Activated CD4-positive, alpha-beta T cell treated with anti-CD3 and anti-CD28 coated beads, Interleukin-2, amount 10 ng/mL, durations not matched to agents 24 days and 14 days (primary cell): ENCODE data around the gene MAGI1. TPM values are rescaled to one million over a fixed set of nuclear protein-coding genes. Genes with fewer than 3 reads are reported as not detected.
"Not testable (repeated sequence)": the region's sequence is repeated elsewhere in the genome, so short reads cannot be mapped to it uniquely, and the experiment has no call there.

ENCODE experiments used
- DNase-seq: peaks from one replicate; pipeline ENCODE4 v3.0.0; 2022
- H3K27ac Mint-ChIP-seq: one replicate; pipeline ENCODE4 v1.8.0; 2022; ENCODE audit warnings: mild to moderate bottlenecking, mixed read lengths
- H3K27me3 Mint-ChIP-seq: one replicate; pipeline ENCODE4 v1.8.0; 2022; ENCODE audit warnings: mixed read lengths
- H3K36me3 Mint-ChIP-seq: one replicate; pipeline ENCODE4 v1.8.0; 2022; ENCODE audit warnings: low read depth, mild to moderate bottlenecking, mixed read lengths
- H3K4me1 Mint-ChIP-seq: one replicate; pipeline ENCODE4 v1.8.0; 2021; ENCODE audit warnings: mixed read lengths
- H3K4me3 Mint-ChIP-seq: one replicate; pipeline ENCODE4 v1.8.0; 2022; ENCODE audit warnings: mild to moderate bottlenecking, moderate library complexity, mixed read lengths
- H3K9me3 Mint-ChIP-seq: one replicate; pipeline ENCODE4 v1.8.0; 2021; ENCODE audit warnings: mixed read lengths
- intact Hi-C: fragments of 100-400 bp; cut with micrococcal nuclease; formaldehyde crosslinking; loops from one replicate; pipeline ENCODE4 v1.15.1; 2023
- total RNA-seq: library from RNA; stranded (reverse); gene quantifications from 2 replicates; pipeline ENCODE4 v1.2.3, GENCODE V29; 2022

The MAGI1 gene
- total RNA-seq, 1 donor from 2014 or later = 2.0 TPM

DNA sequence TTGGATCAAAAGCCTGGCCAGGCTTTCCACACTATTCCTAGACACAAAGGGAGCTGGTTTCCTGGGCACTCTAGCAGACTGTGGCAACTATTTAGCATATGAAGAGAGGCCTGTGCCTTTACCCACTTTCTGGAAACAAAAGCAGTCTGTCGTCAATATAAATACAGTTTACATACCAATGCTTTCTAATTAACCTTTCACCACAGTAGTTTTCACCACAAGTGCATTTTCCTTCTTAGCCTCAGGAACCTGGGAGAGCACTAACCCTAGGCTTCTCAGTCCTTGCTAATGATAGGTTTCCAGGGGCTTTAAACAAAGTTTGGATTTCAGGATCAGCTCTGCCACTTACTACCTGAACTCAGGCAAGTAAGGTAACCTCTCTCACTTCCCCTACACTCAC lies 499.1 kb downstream of the MAGI1 start:
- no peaks in the 10 kb centered on the region for H3K9me3 Mint-ChIP-seq
- intact Hi-C loops = no loop called here
- no peaks in the 10 kb centered on the region for H3K4me1 Mint-ChIP-seq
- H3K36me3 Mint-ChIP-seq = no peaks in the 10 kb centered on the region
- no peaks in the 10 kb centered on the region for H3K27me3 Mint-ChIP-seq
- DNase-seq = no peak
- H3K27ac Mint-ChIP-seq = no peak overlapping the region
- H3K4me3 Mint-ChIP-seq = no peak overlapping the region

- no peaks in the 10 kb centered on the region for H3K9me3 Mint-ChIP-seq
- intact Hi-C loops = no loop called here
- no peaks in the 10 kb centered on the region for H3K4me1 Mint-ChIP-seq
- no peak overlapping the region for H3K4me3 Mint-ChIP-seq
- no peak overlapping the region for H3K27ac Mint-ChIP-seq
- DNase-seq = no peak
- H3K36me3 Mint-ChIP-seq = no peaks in the 10 kb centered on the region
- no peaks in the 10 kb centered on the region for H3K27me3 Mint-ChIP-seq
These were observed 500.6 kb downstream of the MAGI1 start for GRCh38 chr3:65538101-65538500.

- no peak overlapping the region for H3K4me3 Mint-ChIP-seq
- no peaks in the 10 kb centered on the region for H3K4me1 Mint-ChIP-seq
- no peaks in the 10 kb centered on the region for H3K36me3 Mint-ChIP-seq
- intact Hi-C loops = no loop called here
- no peak overlapping the region for H3K27ac Mint-ChIP-seq
- DNase-seq = no peak
- H3K9me3 Mint-ChIP-seq = no peaks in the 10 kb centered on the region
- no peaks in the 10 kb centered on the region for H3K27me3 Mint-ChIP-seq
These were observed 501.6 kb downstream of the MAGI1 start for GRCh38 chr3:65537109-65537508.

DNA sequence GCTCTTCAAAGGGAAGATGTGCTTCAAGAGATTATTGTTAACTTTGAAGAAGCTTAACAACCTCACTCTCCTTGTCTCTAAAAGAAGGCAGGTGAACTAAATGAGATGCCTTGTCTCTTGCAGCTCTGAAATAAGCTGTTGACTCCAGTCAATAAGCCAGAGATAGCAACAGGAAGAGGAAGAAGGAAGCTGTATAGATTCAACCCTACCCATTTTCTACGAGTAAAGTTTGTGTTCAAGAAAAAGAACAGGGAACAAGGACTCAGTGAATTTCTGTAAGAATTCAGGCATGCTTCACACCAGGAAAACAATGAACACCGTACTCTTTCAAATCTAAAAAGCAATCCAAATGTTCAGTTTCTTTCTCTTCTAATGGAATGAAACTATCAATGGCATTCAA lies 503.5 kb downstream of the MAGI1 start:
- Mint-ChIP-seq H3K4me1 (no peaks in the 10 kb centered on the region), H3K27ac (no peak overlapping the region), H3K9me3 (no peaks in the 10 kb centered on the region), H3K4me3 (no peak overlapping the region), H3K27me3 (no peaks in the 10 kb centered on the region), H3K36me3 (no peaks in the 10 kb centered on the region)
- intact Hi-C loops = no loop called here
- DNase-seq = no peak

GRCh38 chr3:65534805-65535204 lies 503.9 kb downstream of the MAGI1 start:
- no peak overlapping the region for H3K27ac Mint-ChIP-seq
- H3K36me3 Mint-ChIP-seq = no peaks in the 10 kb centered on the region
- H3K4me3 Mint-ChIP-seq = no peak overlapping the region
- intact Hi-C loops = no loop called here
- H3K4me1 Mint-ChIP-seq = no peaks in the 10 kb centered on the region
- DNase-seq = no peak
- H3K27me3 Mint-ChIP-seq = no peaks in the 10 kb centered on the region
- no peaks in the 10 kb centered on the region for H3K9me3 Mint-ChIP-seq

DNA sequence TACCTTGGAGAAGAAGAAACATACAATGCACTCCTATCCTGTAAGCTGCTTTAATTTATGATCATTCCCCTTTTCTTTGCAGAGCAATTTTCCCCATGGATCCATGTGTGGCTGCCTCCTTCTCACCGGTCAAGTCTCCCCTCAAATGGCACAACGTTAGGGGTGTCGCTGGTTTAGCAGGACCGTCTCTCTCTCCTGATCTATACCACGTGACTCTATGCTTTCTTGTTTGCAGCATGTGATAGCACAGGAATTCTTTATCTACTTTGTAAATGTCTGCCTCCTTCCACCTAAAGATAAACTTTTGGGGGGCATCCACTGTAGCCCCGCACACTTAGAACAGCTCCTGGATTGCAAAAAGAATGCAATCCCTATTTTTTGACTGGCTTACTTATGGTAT lies 506.0 kb downstream of the MAGI1 start:
- H3K27me3 Mint-ChIP-seq = no peaks in the 10 kb centered on the region
- no peaks in the 10 kb centered on the region for H3K9me3 Mint-ChIP-seq
- no peak for DNase-seq
- no peak overlapping the region for H3K27ac Mint-ChIP-seq
- H3K36me3 Mint-ChIP-seq = no peaks in the 10 kb centered on the region
- intact Hi-C loops = no loop called here
- no peak overlapping the region for H3K4me3 Mint-ChIP-seq
- H3K4me1 Mint-ChIP-seq = no peaks in the 10 kb centered on the region

GRCh38 chr3:65532215-65532614 lies 506.5 kb downstream of the MAGI1 start:
- intact Hi-C loops = no loop called here

DNA sequence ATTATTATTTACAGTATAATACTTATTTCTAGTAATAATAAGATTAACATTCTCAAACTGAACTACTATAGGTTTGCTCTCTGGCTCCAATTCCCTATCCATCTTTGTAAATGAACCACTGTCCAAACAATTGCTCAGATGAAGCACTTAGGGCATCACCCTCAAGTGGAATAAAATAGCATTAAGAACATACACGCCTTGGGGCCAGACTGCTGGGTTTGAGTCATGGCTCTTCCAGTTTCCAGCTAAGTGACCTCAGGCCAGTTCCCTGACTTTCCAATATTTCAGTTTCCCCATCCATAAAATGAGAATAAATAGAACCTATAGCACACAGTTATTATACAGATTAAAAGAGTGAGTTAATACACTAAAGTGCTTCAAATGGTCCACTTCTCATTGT lies 507.2 kb downstream of the MAGI1 start:
- Mint-ChIP-seq H3K4me1 (no peaks in the 10 kb centered on the region), H3K36me3 (no peaks in the 10 kb centered on the region), H3K9me3 (no peaks in the 10 kb centered on the region), H3K27me3 (no peaks in the 10 kb centered on the region), H3K4me3 (no peak overlapping the region), H3K27ac (no peak overlapping the region)
- intact Hi-C loops = no loop called here
- no peak for DNase-seq

More at GRCh38 chr3:65532215-65532614, 506.5 kb downstream of the MAGI1 start:
- no peak for DNase-seq
- Mint-ChIP-seq H3K9me3 (no peaks in the 10 kb centered on the region), H3K27ac (no peak overlapping the region), H3K4me1 (no peaks in the 10 kb centered on the region), H3K27me3 (no peaks in the 10 kb centered on the region), H3K36me3 (no peaks in the 10 kb centered on the region), H3K4me3 (no peak overlapping the region)

GRCh38 chr3:65526656-65527055 lies 512.1 kb downstream of the MAGI1 start:
- no peaks in the 10 kb centered on the region for H3K9me3 Mint-ChIP-seq
- H3K27ac Mint-ChIP-seq = no peak overlapping the region
- no peak for DNase-seq
- H3K4me3 Mint-ChIP-seq = no peak overlapping the region
- intact Hi-C loops = no loop called here
- H3K4me1 Mint-ChIP-seq = no peaks in the 10 kb centered on the region
- no peaks in the 10 kb centered on the region for H3K27me3 Mint-ChIP-seq
- H3K36me3 Mint-ChIP-seq = no peaks in the 10 kb centered on the region

DNA sequence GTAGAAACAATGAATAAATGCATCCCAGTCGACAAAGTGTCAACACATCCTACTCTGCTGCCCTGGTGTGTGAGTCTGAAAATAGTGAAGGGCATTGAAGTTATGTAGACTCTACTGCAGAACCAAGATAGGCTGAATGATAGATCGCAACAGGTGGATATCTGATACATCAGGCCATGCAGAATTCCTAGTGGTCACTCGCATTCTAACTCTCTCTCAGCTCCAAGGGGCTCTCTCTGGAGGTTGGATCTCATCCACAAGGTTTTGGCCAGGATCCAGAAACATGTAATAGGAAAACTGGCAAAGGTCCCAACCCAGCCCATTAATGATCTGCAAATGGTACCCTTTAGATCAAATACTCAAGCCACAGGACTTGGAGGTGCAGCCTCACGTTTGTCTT lies 514.1 kb downstream of the MAGI1 start:
- Mint-ChIP-seq H3K4me3 (no peak overlapping the region), H3K36me3 (no peaks in the 10 kb centered on the region), H3K27ac (no peak overlapping the region), H3K27me3 (no peaks in the 10 kb centered on the region), H3K9me3 (no peaks in the 10 kb centered on the region), H3K4me1 (no peaks in the 10 kb centered on the region)
- no peak for DNase-seq
- intact Hi-C loops = no loop called here

- Mint-ChIP-seq H3K4me1 (no peaks in the 10 kb centered on the region), H3K9me3 (no peaks in the 10 kb centered on the region), H3K27me3 (no peaks in the 10 kb centered on the region), H3K36me3 (no peaks in the 10 kb centered on the region), H3K4me3 (no peak overlapping the region), H3K27ac (no peak overlapping the region)
- intact Hi-C loops = no loop called here
- DNase-seq = no peak
These were observed 514.8 kb downstream of the MAGI1 start for GRCh38 chr3:65523878-65524277.

- Mint-ChIP-seq H3K27me3 (no peaks in the 10 kb centered on the region), H3K27ac (no peak overlapping the region), H3K4me1 (no peaks in the 10 kb centered on the region), H3K9me3 (peaks cover 1% of the 10 kb centered on the region), H3K4me3 (no peak overlapping the region), H3K36me3 (no peaks in the 10 kb centered on the region)
- no peak for DNase-seq
- intact Hi-C loops = no loop called here
These were observed 517.7 kb downstream of the MAGI1 start for GRCh38 chr3:65521032-65521431.

- H3K9me3 Mint-ChIP-seq = peaks cover 3% of the 10 kb centered on the region
- no peak overlapping the region for H3K27ac Mint-ChIP-seq
- DNase-seq = no peak
- H3K36me3 Mint-ChIP-seq = no peaks in the 10 kb centered on the region
- no peaks in the 10 kb centered on the region for H3K4me1 Mint-ChIP-seq
- intact Hi-C loops = no loop called here
- no peaks in the 10 kb centered on the region for H3K27me3 Mint-ChIP-seq
- H3K4me3 Mint-ChIP-seq = no peak overlapping the region
These were observed 521.7 kb downstream of the MAGI1 start for GRCh38 chr3:65516998-65517397.

- H3K4me3 Mint-ChIP-seq, H3K9me3 Mint-ChIP-seq, H3K27me3 Mint-ChIP-seq, H3K36me3 Mint-ChIP-seq, H3K4me1 Mint-ChIP-seq, intact Hi-C loops, DNase-seq, H3K27ac Mint-ChIP-seq: not testable (repeated sequence)
These were observed 524.4 kb downstream of the MAGI1 start for GRCh38 chr3:65514317-65514716.

- not testable (repeated sequence) for H3K27ac Mint-ChIP-seq, H3K27me3 Mint-ChIP-seq, H3K4me3 Mint-ChIP-seq
These were observed 529.3 kb downstream of the MAGI1 start for GRCh38 chr3:65509423-65509794.

More at GRCh38 chr3:65509423-65509794, 529.3 kb downstream of the MAGI1 start:
- H3K36me3 Mint-ChIP-seq, DNase-seq, intact Hi-C loops, H3K4me1 Mint-ChIP-seq, H3K9me3 Mint-ChIP-seq: not testable (repeated sequence)
